Suprapubic skin (tissue), 4 donors: ENCODE measurements around the gene TEP1.

Source experiments
- CTCF ChIP-seq, 2 donors: fragments of 200-600 bp in 1 of 2; fragments of 450-650 bp in 1 of 2; sonication (generic) in 1 of 2; IDR thresholded peaks; one replicate each; pipeline ENCODE4 v1.5.1; 2016 to 2019; ENCODE audit warnings: antibody characterized with exemption in 2 of 2, mild to moderate bottlenecking in 1 of 2, moderate library complexity in 1 of 2
- EP300 ChIP-seq: sonication (generic); formaldehyde crosslinking; IDR thresholded peaks from one replicate; pipeline ENCODE4 v1.6.1; 2017; ENCODE audit warnings: antibody characterized with exemption
- POLR2A ChIP-seq, 2 donors: fragments of 450-650 bp; IDR thresholded peaks; one replicate each; pipeline ENCODE4 v1.6.1; 2017; ENCODE audit warnings: antibody characterized with exemption in 2 of 2, mild to moderate bottlenecking in 2 of 2, moderate library complexity in 2 of 2
- POLR2AphosphoS5 ChIP-seq, 3 donors: sonication (generic); formaldehyde crosslinking; IDR thresholded peaks; one replicate each; pipeline ENCODE4 v1.6.1; 2017; ENCODE audit warnings: antibody characterized with exemption in 3 of 3

- TF ChIP-seq CTCF (IDR thresholded peaks at IDR 0.05) = peak; percentile 12 to 37
- TF ChIP-seq POLR2AphosphoS5 (IDR thresholded peaks at IDR 0.05) = no peak
- no peak for TF ChIP-seq POLR2A (IDR thresholded peaks at IDR 0.05)
- no peak for TF ChIP-seq EP300
Observed at GRCh38 chr14:20415782-20416206, 2.5 kb upstream of the TEP1 start.
